GM21717 (cell line): Measurements from ENCODE around the gene SYNGR4.

Experiments
- ATAC-seq: cut with Tn5 transposase; IDR thresholded peaks from one replicate; pipeline ENCODE4 v1.9.1; 2021; ENCODE audit warnings: mild to moderate bottlenecking, moderate library complexity; ENCODE audit not compliant: unreplicated experiment

SYNGR4 gene

DNA sequence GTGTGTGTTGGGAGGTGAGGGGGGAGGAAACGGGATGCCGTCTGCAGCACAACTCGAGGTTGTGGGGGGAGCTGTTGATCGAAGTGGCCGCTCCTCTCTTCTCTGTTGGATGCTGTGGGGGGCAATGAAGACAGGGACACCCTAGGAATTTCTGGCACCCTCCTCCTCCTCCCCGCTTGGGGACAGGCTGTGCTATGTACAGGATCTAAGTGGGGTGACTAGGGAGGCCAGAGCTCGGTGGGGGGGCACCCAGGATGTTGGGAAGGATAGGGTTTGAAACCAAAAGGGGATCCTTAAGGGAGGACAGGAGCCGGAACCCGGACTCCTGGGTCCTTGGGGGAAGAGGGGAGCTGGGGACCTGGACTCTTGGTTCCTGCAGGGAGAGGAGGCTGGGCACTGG is 31.3 kb downstream of the SYNGR4 start:
- ATAC-seq: no peak

GRCh38 chr19:48396016-48396823 is 32.1 kb downstream of the SYNGR4 start:
- no peak for ATAC-seq

DNA sequence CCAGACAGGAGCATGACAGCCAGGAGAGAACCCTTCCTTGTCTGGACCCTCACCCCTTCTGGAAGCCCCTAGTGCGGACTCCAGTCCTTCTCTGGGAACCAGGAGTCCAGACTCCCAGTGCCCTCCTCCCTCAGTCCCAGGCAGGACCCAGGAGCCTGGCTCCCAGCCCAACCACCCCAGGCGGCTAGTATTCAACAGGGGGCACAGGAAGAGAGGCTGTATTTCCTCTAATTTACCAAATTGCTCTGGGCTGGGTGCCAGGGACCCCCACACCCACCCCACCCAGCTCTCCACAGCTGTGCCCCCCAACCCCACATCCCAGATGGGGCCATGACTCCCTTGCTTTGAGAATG is 32.6 kb downstream of the SYNGR4 start:
- no peak for ATAC-seq

DNA sequence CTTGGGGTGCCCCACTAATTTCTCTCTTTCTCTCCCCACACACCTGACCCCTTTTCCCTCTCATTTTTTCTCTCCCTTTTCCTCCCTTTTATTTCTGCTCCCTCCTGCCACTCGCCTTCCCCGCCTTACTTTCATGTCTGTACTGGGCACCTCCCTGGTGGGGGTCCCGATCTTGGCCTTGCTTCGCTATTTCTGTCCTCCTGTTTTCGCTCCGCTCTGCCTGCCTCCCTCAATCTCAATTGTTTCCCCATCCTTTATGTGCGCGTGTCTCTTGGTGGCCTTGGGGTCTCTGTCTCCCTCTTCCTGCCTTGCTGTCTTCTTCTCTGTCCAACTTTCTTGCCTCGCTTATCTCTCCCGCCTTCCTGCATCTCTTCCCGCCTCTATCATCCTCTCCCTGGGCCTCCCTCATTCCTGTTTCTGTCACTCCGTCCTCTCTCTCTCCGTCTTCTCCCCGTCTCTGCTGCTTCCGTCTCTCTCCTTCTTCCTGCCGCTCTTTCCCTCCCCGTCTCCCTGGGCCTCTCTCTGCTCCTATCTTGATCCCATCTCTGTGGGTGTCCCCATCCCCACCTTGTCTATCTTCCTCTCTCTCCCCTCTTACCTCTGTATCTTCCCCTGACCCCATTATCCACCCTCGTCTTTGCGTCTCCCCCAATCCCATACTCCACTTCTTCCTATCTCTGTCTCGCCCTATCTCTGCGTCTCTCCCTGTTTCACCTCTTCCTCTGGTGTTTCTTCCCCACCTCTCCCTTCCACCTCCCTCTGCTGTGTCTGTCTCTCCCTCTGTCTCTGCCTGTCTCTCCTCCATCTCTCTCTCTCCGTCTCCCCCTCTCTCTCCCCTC is 33.3 kb downstream of the SYNGR4 start:
- no peak for ATAC-seq

- ATAC-seq: no peak
Observed at GRCh38 chr19:48398102-48398374, 33.9 kb downstream of the SYNGR4 start.

DNA sequence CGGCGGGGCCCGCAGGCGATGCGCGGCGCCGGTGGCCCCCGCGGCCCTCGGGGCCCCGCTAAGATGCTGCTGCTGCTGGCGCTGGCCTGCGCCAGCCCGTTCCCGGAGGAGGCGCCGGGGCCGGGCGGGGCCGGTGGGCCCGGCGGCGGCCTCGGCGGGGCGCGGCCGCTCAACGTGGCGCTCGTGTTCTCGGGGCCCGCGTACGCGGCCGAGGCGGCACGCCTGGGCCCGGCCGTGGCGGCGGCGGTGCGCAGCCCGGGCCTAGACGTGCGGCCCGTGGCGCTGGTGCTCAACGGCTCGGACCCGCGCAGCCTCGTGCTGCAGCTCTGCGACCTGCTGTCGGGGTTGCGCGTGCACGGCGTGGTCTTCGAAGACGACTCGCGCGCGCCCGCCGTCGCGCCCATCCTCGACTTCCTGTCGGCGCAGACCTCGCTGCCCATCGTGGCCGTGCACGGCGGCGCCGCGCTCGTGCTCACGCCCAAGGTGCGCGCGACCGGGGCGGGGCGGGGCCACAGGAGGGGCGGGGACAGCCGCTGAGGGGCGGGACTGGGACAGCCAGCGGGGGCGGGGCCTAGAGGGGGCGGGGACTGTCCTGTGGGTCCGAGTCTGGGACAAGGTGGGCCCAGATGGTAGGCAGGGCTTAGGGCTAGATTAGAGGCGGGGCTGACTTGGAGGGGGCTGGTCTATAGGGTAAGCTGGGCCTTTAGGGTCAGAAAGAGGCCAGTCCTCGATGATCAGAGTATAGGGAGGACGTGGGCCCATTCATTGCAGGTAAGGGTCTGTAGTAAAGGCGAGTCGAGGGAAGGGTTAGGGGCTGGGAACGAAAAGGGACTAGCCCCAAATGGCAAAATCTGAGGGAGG is 34.4 kb downstream of the SYNGR4 start:
- no peak for ATAC-seq

DNA sequence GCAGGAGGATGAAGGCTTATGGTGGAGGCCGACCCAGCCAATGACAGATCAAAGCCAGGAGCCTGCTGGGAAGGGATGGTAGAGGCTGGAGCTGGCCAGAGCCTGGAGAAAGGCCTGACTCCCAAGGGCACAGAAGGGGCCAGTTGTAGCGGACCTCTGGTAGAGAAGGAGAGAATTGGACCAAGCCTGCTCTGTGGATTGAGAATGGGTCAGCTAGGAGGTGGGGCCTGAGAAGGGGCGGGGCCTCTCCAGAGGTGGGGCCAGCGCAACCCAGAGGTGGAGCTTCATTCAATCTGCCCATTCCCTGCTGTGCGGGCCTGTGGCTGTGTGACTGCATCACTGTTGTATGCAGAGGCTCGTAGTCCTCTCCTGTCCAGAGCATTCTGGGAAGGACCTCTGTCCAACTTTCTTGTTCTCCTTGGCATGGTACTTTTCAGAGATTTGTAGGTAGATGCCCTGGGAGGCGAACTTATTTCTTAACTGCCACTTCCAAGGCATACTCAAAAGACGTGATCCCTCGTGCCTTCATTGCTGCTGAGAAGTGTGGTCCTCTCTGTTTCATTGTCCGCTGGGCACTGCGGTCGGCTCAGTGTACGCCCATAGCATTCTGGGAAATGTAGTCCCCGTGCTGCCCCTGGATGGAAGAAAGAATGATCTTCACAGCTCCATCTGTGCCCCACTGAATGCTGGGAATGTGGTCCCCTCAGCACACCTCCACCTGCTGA is 36.0 kb downstream of the SYNGR4 start:
- no peak for ATAC-seq

DNA sequence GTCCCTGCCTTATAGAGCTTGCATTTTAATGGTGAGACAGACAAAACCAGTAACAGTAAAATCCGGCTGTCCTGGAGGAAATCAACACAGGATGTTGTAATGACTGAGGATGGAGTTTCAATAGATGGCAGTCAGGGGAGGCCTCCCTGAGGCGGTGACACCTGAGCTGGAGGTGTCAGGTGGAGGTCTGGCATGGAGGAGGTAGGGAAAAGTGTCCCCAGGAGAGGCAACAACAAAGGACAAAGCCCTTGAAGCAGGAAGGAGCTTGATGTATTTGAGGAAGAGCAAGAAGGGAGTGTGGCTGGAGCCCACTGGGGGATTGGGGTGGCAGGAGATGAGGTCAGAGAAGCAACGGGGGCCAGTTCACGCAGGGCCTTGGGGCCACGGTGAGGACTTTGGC is 37.1 kb downstream of the SYNGR4 start:
- ATAC-seq: no peak

GRCh38 chr19:48403606-48404005 is 39.4 kb downstream of the SYNGR4 start:
- ATAC-seq: no peak

DNA sequence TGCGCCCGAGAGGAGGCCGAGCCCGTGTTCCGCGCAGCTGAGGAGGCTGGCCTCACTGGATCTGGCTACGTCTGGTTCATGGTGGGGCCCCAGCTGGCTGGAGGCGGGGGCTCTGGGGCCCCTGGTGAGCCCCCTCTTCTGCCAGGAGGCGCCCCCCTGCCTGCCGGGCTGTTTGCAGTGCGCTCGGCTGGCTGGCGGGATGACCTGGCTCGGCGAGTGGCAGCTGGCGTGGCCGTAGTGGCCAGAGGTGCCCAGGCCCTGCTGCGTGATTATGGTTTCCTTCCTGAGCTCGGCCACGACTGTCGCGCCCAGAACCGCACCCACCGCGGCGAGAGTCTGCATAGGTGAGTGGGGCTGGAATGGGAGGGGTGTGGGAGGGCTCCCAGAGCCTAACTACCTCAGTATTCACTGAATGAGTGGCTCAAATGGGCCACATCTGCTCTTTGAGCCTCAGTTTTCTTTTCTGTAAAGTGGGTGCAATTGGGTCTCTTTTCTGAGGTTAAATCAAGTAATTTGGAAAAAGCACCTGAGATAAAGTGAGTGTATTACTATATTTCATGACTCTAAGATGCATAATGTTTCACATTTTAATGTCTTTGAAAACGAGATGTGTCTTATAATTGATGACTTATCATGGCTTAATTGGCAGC is 41.0 kb downstream of the SYNGR4 start:
- no peak for ATAC-seq

- ATAC-seq: no peak
Observed at GRCh38 chr19:48405850-48406249, 41.7 kb downstream of the SYNGR4 start.

DNA sequence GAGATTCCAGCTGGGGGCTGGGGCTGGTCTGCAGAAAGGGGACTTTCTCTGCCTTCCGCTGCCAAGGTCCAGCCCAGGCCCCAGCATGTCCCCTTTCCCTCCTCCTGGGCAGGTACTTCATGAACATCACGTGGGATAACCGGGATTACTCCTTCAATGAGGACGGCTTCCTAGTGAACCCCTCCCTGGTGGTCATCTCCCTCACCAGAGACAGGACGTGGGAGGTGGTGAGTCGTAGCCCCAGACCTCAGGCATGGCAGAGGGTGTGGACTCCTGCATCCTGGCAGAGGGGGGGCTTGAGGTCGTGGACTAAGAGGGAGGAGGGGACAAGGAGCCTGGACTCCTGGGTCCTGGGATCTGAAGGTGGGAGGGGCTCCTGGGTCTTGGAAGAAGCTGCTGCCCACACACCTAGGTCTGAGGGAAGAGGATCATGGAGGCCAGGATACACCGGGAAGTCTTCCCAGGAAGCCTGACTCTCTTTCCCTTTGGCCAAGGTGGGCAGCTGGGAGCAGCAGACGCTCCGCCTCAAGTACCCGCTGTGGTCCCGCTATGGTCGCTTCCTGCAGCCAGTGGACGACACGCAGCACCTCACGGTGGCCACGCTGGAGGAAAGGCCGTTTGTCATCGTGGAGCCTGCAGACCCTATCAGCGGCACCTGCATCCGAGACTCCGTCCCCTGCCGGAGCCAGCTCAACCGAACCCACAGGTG is 49.9 kb downstream of the SYNGR4 start:
- ATAC-seq: no peak

DNA sequence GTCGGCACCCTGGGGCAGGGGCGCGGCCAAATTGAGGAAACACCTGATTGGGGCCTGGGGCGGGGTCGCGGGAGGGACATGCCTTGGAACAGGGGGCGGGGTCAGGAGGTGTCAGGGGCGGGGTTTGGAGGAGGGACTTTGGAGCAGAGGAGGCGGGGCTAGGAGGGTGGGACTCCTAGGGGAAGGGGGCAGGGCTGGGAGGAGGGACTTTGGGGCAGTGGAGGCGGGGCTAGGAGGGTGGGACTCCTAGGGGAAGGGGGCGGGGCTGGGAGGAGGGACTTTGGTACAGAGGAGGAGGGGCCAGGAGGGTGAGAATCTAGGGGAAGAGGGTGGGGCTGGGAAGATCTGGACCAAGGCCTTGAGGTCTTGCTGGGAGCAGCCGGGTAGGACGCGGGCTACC is 51.2 kb downstream of the SYNGR4 start:
- no peak for ATAC-seq

DNA sequence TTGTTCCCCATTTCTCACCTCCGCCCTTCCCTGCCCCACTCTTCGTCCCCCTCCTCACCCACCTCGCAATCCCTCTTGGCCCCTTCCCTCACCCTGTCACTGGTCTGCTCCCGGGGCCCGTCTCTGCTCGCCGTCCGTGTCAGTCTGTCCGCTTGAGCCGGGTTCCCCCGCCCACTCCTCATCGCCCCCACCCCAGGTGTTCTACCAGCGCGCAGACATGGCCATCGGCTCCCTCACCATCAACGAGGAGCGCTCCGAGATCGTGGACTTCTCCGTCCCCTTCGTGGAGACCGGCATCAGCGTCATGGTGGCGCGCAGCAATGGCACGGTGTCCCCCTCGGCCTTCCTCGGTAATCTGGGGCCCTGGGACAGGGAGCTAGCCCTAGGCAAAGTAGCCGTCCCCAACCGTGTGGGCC is 51.6 kb downstream of the SYNGR4 start:
- no peak for ATAC-seq

- ATAC-seq: no peak
Observed at GRCh38 chr19:48417421-48417820, 53.3 kb downstream of the SYNGR4 start.

DNA sequence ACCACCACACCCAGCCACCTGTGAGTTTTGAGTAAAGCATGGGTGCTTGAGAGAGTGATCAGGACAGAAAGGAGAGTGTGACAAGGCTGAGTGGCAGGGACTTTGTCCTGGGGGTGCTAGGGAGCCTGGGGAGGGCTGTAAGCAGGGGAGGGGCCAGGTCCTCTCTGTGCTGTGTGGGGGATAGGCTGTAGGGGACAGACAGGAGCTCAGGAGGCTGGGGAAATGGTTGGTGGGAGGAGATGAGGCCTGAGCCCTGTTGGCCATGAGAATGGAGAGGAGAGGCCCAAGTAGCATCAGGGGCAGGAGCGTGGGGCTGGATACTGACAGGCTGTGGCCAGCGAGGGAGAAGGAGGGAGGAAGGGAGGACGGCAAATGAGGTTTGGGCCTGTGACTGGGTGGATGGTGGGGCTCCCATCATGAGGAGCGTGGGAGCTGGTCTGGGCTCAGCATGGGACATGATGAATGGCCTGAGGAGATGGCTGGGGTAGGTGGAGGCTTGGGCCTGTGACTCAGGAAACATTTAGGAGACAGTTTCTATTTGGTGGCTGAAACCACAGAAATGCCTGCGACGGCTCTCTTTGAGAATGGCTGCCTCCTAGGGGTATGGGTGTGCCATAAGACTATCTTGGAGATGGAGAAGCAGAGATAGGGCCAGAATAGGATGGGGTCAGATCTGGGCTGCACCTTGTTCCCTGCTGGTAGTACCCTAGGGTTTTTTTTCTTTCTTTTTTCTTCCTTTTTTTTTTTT is 54.3 kb downstream of the SYNGR4 start:
- ATAC-seq: no peak

GRCh38 chr19:48419158-48419920 is 55.2 kb downstream of the SYNGR4 start:
- no peak for ATAC-seq

- no peak for ATAC-seq
Observed at GRCh38 chr19:48421548-48421947, 57.4 kb downstream of the SYNGR4 start.
